ENCODE data around the gene FREM3.

DNA sequence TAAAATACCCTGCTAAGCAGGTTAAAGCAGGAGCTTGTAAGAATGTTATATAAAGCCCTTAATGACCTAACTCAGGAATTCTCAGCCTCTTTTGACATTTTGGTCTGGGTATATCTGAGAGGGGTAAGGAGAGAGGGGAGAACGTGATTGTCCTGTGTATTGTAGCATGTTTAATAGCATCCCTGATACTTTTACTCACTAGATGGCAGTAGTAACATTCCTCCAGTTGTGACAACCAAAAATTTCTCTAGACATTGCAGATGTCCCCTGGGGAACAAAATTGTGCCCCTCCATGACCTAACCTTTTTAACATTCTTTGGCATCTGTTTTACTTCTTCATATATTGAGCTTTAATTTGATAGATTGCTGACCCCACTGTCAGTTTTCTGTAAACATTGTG is 169.1 kb downstream of the FREM3 start:
- TF ChIP-seq POLR2A (IDR thresholded peaks at IDR 0.05) (no peak), CTCF (IDR thresholded peaks at IDR 0.05) (peak in 4 of 6 experiments; percentile 11 to 17 (median 14)), POLR2AphosphoS5 (IDR thresholded peaks at IDR 0.05) (no peak)
